Measurements from ENCODE around the gene TREX2.
A peak's percentile ranks its signal among the peaks of the same experiment; 100 is the strongest.
"Not testable (repeated sequence)": the region's sequence is repeated elsewhere in the genome, so short reads cannot be mapped to it uniquely, and the experiment has no call there.

TREX2 gene

GRCh38 chrX:153406903-153407302, 39.0 kb downstream of the TREX2 start:
- no peak for DNase-seq

GRCh38 chrX:153406011-153406410, 39.8 kb downstream of the TREX2 start:
- DNase-seq, result no peak

GRCh38 chrX:153405426-153405825, 40.4 kb downstream of the TREX2 start:
- DNase-seq, result no peak

- not testable (repeated sequence) for DNase-seq
Measured at GRCh38 chrX:153404333-153404732, 41.5 kb downstream of the TREX2 start.

GRCh38 chrX:153401133-153401764, 44.6 kb downstream of the TREX2 start, which contains the start of gene PNMA6E:
Gene PNMA6E, minus strand, starts transcription at chrX:153401350. Its CDS starts 2,501 bp downstream, at chrX:153398849.
- DNase-seq, result no peak

GRCh38 chrX:153400146-153401132, 45.4 kb downstream of the TREX2 start:
- peak; percentile 53 to 69 for DNase-seq

GRCh38 chrX:153398275-153398960, 47.4 kb downstream of the TREX2 start:
- no peak for DNase-seq

GRCh38 chrX:153397256-153397960, 48.4 kb downstream of the TREX2 start:
- no peak for DNase-seq

- DNase-seq, result no peak
Measured at GRCh38 chrX:153396320-153397195, 49.3 kb downstream of the TREX2 start.

GRCh38 chrX:153395613-153396319, 50.1 kb downstream of the TREX2 start:
- DNase-seq, result no peak

GRCh38 chrX:153394612-153395011, 51.2 kb downstream of the TREX2 start:
- DNase-seq, result no peak

All from stimulated activated CD4-positive, alpha-beta T cell treated with anti-CD3 and anti-CD28 coated beads, Interleukin-2, amount 100 ng/mL, for 24 hours (primary cell).